Smooth muscle cell (in vitro differentiated cells): ENCODE results near the gene OGFRL1. TPM values are rescaled to one million over a fixed set of nuclear protein-coding genes. Genes with fewer than 3 reads are reported as not detected.
A peak's percentile ranks its signal among the peaks of the same experiment; 100 is the strongest.

ENCODE experiments used
- DNase-seq: peaks from one replicate; lab custom pipeline; 2025; ENCODE audit not compliant: unreplicated experiment; lab: John Stamatoyannopoulos, UW
- H2AFZ ChIP-seq: fragments of 200-600 bp; sonication (generic); 2 replicates; pipeline ENCODE4 v1.6.0; 2016; ENCODE audit warnings: antibody characterized with exemption, low read depth, mild to moderate bottlenecking
- H3F3A ChIP-seq: fragments of 200-600 bp; sonication (generic); 2 replicates; pipeline ENCODE4 v1.6.0; 2017; ENCODE audit warnings: antibody characterized with exemption, low read depth
- H3K27ac ChIP-seq: fragments of 200-600 bp; sonication (generic); 2 replicates; pipeline ENCODE4 v1.5.1; 2016; ENCODE audit warnings: low read depth, mild to moderate bottlenecking
- H3K27me3 ChIP-seq: fragments of 200-600 bp; sonication (generic); 2 replicates; pipeline ENCODE4 v1.6.1; 2016; ENCODE audit warnings: low read depth, mild to moderate bottlenecking
- H3K36me3 ChIP-seq: fragments of 200-600 bp; sonication (generic); 2 replicates; pipeline ENCODE4 v1.5.1; 2016; ENCODE audit warnings: low read depth
- H3K4me1 ChIP-seq: fragments of 200-600 bp; sonication (generic); 2 replicates; pipeline ENCODE4 v1.5.1; 2016; ENCODE audit warnings: low read depth
- H3K4me2 ChIP-seq: fragments of 200-600 bp; sonication (generic); 2 replicates; pipeline ENCODE4 v1.6.0; 2016; ENCODE audit warnings: mild to moderate bottlenecking
- H3K4me3 ChIP-seq: fragments of 200-600 bp; sonication (generic); 2 replicates; pipeline ENCODE4 v1.5.1; 2016; ENCODE audit warnings: mild to moderate bottlenecking
- H3K79me2 ChIP-seq: fragments of 200-600 bp; sonication (generic); 2 replicates; pipeline ENCODE4 v1.6.0; 2016; ENCODE audit warnings: low read depth, mild to moderate bottlenecking
- H3K9ac ChIP-seq: fragments of 200-600 bp; sonication (generic); 2 replicates; pipeline ENCODE4 v1.6.0; 2016; ENCODE audit warnings: low read depth
- H3K9me3 ChIP-seq: fragments of 200-600 bp; sonication (generic); replicated peaks from 2 replicates; pipeline ENCODE4 v1.5.1; 2016; ENCODE audit warnings: low read depth
- H4K20me1 ChIP-seq: fragments of 200-600 bp; sonication (generic); 2 replicates; pipeline ENCODE4 v1.6.0; 2016; ENCODE audit warnings: low read depth
- WGBS: methylation state at CpG from one replicate; pipeline ENCODE4 v1.1.7; 2016; ENCODE audit warnings: low lambda C conversion rate; 5-methylcytosine and 5-hydroxymethylcytosine counted together
- polyA plus RNA-seq: library from polyadenylated mRNA; unstranded; fragments of >200 nt; fragmentation: Nextera tagmentation; extraction: Ambion mirVana; gene quantifications from 2 replicates; pipeline ENCODE4 v1.2.1, GENCODE V29; 2016
- total RNA-seq: library from RNA; depleted of rRNA; stranded (reverse); fragments of >200 nt; gene quantifications from 2 replicates; pipeline ENCODE4 v1.2.3, GENCODE V29; 2014
- TF ChIP-seq, protein P1 (sequence below): fragments of 200-600 bp; sonication (generic); IDR thresholded peaks from 2 replicates; pipeline ENCODE4 v1.5.1; 2017; ENCODE audit warnings: borderline replicate concordance, mild to moderate bottlenecking, antibody characterized with exemption; ENCODE audit not compliant: insufficient read depth, poor library complexity, severe bottlenecking

OGFRL1 gene
- total and polyA plus RNA-seq, 2 experiments from 2014 or later, result 20.7 to 56.4 TPM

DNA sequence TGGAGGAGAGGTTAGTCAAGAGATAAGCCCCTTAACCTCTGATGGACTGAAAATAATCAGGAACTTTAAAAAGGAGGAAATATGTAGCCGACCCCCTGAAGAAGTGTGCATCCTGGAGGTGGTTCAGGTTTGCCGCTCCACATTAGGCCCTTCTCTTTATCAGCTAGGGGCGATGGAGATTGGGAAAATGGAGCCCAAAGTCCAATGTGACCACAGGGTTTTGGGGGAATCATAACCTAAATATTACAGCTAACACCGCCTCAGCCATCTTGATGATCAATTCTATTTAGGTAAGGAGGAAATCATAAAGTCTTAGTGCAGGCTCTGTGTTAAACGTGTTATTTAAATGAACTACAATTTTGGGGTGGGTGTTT, 1.2 kb downstream of the OGFRL1 start:
- Histone ChIP-seq H3K27ac (no peak overlapping the region), H2AFZ (no peak overlapping the region), H3K9ac (no peak overlapping the region)

GRCh38 chr6:71290611-71291010, 2.0 kb downstream of the OGFRL1 start:
- DNase-seq, result no peak
- Histone ChIP-seq H3K27ac (peak overlapping the region; percentile 41), H3K4me2 (peak overlapping the region; percentile 97), H3K36me3 (peaks cover 4% of the 10 kb centered on the region), H2AFZ (no peak overlapping the region), H3F3A (no peaks in the 10 kb centered on the region), H4K20me1 (peaks cover 56% of the 10 kb centered on the region), H3K27me3 (no peaks in the 10 kb centered on the region), H3K4me3 (peak overlapping the region; percentile 84), H3K79me2 (peaks cover 56% of the 10 kb centered on the region), H3K9ac (no peak overlapping the region), H3K9me3 (no peaks in the 10 kb centered on the region), H3K4me1 (peaks cover 14% of the 10 kb centered on the region)
- TF ChIP-seq, protein P1, sequence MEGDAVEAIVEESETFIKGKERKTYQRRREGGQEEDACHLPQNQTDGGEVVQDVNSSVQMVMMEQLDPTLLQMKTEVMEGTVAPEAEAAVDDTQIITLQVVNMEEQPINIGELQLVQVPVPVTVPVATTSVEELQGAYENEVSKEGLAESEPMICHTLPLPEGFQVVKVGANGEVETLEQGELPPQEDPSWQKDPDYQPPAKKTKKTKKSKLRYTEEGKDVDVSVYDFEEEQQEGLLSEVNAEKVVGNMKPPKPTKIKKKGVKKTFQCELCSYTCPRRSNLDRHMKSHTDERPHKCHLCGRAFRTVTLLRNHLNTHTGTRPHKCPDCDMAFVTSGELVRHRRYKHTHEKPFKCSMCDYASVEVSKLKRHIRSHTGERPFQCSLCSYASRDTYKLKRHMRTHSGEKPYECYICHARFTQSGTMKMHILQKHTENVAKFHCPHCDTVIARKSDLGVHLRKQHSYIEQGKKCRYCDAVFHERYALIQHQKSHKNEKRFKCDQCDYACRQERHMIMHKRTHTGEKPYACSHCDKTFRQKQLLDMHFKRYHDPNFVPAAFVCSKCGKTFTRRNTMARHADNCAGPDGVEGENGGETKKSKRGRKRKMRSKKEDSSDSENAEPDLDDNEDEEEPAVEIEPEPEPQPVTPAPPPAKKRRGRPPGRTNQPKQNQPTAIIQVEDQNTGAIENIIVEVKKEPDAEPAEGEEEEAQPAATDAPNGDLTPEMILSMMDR, result no peak
- WGBS, result 61% methylated on average over 2 of the region's 2 CpGs

More for the DNA sequence above, 1.2 kb downstream of the OGFRL1 start:
- WGBS, result 86% methylated on average over 5 of the region's 5 CpGs
- Histone ChIP-seq H3K36me3 (no peaks in the 10 kb centered on the region), H3K4me3 (peak overlapping the region; percentile 84), H3K27me3 (no peaks in the 10 kb centered on the region), H3K9me3 (no peaks in the 10 kb centered on the region), H4K20me1 (peaks cover 50% of the 10 kb centered on the region), H3F3A (no peaks in the 10 kb centered on the region), H3K79me2 (peaks cover 48% of the 10 kb centered on the region), H3K4me2 (peak overlapping the region; percentile 97), H3K4me1 (peaks cover 14% of the 10 kb centered on the region)
- TF ChIP-seq, protein P1, result no peak
- no peak for DNase-seq

GRCh38 chr6:71292001-71292400, 3.4 kb downstream of the OGFRL1 start:
- Histone ChIP-seq H3K27me3 (no peaks in the 10 kb centered on the region), H4K20me1 (peaks cover 57% of the 10 kb centered on the region), H2AFZ (no peak overlapping the region), H3K79me2 (peaks cover 62% of the 10 kb centered on the region), H3K4me2 (peak overlapping the region; percentile 97), H3K4me3 (peak overlapping the region; percentile 84), H3K9ac (no peak overlapping the region), H3K9me3 (no peaks in the 10 kb centered on the region), H3K36me3 (peaks cover 9% of the 10 kb centered on the region), H3K4me1 (peaks cover 14% of the 10 kb centered on the region), H3K27ac (peak overlapping the region; percentile 41), H3F3A (no peaks in the 10 kb centered on the region)
- WGBS, result 50% methylated on average over 4 of the region's 4 CpGs
- TF ChIP-seq, protein P1, result no peak
- DNase-seq, result no peak

GRCh38 chr6:71294121-71294523, 5.5 kb downstream of the OGFRL1 start:
- H3K4me2 ChIP-seq, result peak overlapping the region; percentile 48
- no peak overlapping the region for H3K4me3 ChIP-seq
- H3K79me2 ChIP-seq, result peaks cover 69% of the 10 kb centered on the region
- TF ChIP-seq, protein P1, result no peak
- DNase-seq, result no peak
- 0% methylated on average over 1 of the region's 1 CpG for whole genome bisulfite sequencing
- H2AFZ ChIP-seq, result no peak overlapping the region
- no peak overlapping the region for H3K9ac ChIP-seq
- H3K36me3 ChIP-seq, result peaks cover 12% of the 10 kb centered on the region
- H3K9me3 ChIP-seq, result no peaks in the 10 kb centered on the region
- peaks cover 58% of the 10 kb centered on the region for H4K20me1 ChIP-seq
- peaks cover 18% of the 10 kb centered on the region for H3K4me1 ChIP-seq
- peak overlapping the region; percentile 53 for H3K27ac ChIP-seq
- H3K27me3 ChIP-seq, result no peaks in the 10 kb centered on the region
- no peaks in the 10 kb centered on the region for H3F3A ChIP-seq
